Muscle layer of duodenum (tissue), 2 donors: ENCODE data around the gene EPM2AIP1.
A peak's percentile ranks its signal among the peaks of the same experiment; 100 is the strongest.

Experiments
- H3K27ac ChIP-seq: one replicate; pipeline ENCODE4 v1.7.0; 2013; ENCODE audit warnings: mild to moderate bottlenecking, low read length
- H3K27me3 ChIP-seq: one replicate; pipeline ENCODE4 v1.7.0; 2013; ENCODE audit warnings: low read depth, mild to moderate bottlenecking, control low read depth, low read length
- H3K36me3 ChIP-seq, 2 donors: one replicate each; pipeline ENCODE4 v1.7.0; 2013; ENCODE audit warnings: low read length in 2 of 2, control low read depth in 1 of 2, mild to moderate bottlenecking in 1 of 2; ENCODE audit not compliant: insufficient read depth in 2 of 2, control insufficient read depth in 1 of 2
- H3K4me1 ChIP-seq, 2 donors: one replicate each; pipeline ENCODE4 v1.7.0; 2013; ENCODE audit warnings: low read length in 2 of 2, mild to moderate bottlenecking in 2 of 2, control low read depth in 1 of 2, moderate library complexity in 1 of 2; ENCODE audit not compliant: insufficient read depth in 2 of 2, control insufficient read depth in 1 of 2
- H3K4me3 ChIP-seq, 2 donors: one replicate each; pipeline ENCODE4 v1.7.0; 2013; ENCODE audit warnings: low read length in 2 of 2, low read depth in 1 of 2, mild to moderate bottlenecking in 1 of 2
- H3K9me3 ChIP-seq, 2 donors: one replicate each; pipeline ENCODE4 v1.7.0; 2013; ENCODE audit warnings: low read length in 2 of 2, control low read depth in 1 of 2, mild to moderate bottlenecking in 1 of 2; ENCODE audit not compliant: control insufficient read depth in 1 of 2
- donor health status: healthy.

EPM2AIP1 gene

GRCh38 chr3:36944641-36945270 lies 48.2 kb downstream of the EPM2AIP1 start, which contains the start of gene TRANK1:
Gene TRANK1 (minus strand): TSS chr3:36945054. CDS start chr3:36944809, 245 bp downstream.
- Histone ChIP-seq H3K36me3 (no peaks in the 10 kb centered on the region), H3K27ac (peak within 1 kb of the TSS; percentile 45), H3K9me3 (peaks cover 0 to 6% of the 10 kb centered on the region in 2 donors), H3K4me1 (peaks cover 5 to 9% of the 10 kb centered on the region in 2 donors), H3K4me3 (peak within 1 kb of the TSS; percentile 74 to 86), H3K27me3 (no peaks in the 10 kb centered on the region)

- H3K4me1 ChIP-seq, result peaks cover 5 to 9% of the 10 kb centered on the region in 2 donors
- H3K4me3 ChIP-seq, result peak overlapping the region; percentile 74 to 86
These were observed 48.8 kb downstream of the EPM2AIP1 start for GRCh38 chr3:36944012-36944640.

GRCh38 chr3:36943601-36944000 lies 49.3 kb downstream of the EPM2AIP1 start:
- peak overlapping the region; percentile 45 for H3K27ac ChIP-seq
- peaks cover 5 to 9% of the 10 kb centered on the region in 2 donors for H3K4me1 ChIP-seq
- peak overlapping the region; percentile 74 to 86 for H3K4me3 ChIP-seq
- H3K36me3 ChIP-seq, result no peaks in the 10 kb centered on the region
- H3K9me3 ChIP-seq, result peaks cover 0 to 6% of the 10 kb centered on the region in 2 donors
- no peaks in the 10 kb centered on the region for H3K27me3 ChIP-seq

More at GRCh38 chr3:36944012-36944640, 48.8 kb downstream of the EPM2AIP1 start:
- Histone ChIP-seq H3K27ac (peak overlapping the region; percentile 45), H3K36me3 (no peaks in the 10 kb centered on the region), H3K9me3 (peaks cover 0 to 6% of the 10 kb centered on the region in 2 donors), H3K27me3 (no peaks in the 10 kb centered on the region)

- Histone ChIP-seq H3K27ac (no peak overlapping the region), H3K4me1 (peaks cover 5 to 9% of the 10 kb centered on the region in 2 donors), H3K9me3 (peaks cover 0 to 1% of the 10 kb centered on the region in 2 donors), H3K36me3 (no peaks in the 10 kb centered on the region), H3K4me3 (no peak overlapping the region), H3K27me3 (no peaks in the 10 kb centered on the region)
These were observed 50.2 kb downstream of the EPM2AIP1 start for GRCh38 chr3:36942638-36943248.

- Histone ChIP-seq H3K4me3 (no peak overlapping the region), H3K27me3 (no peaks in the 10 kb centered on the region), H3K9me3 (no peaks in the 10 kb centered on the region), H3K27ac (no peak overlapping the region), H3K36me3 (no peaks in the 10 kb centered on the region), H3K4me1 (peaks cover 5 to 9% of the 10 kb centered on the region in 2 donors)
These were observed 51.3 kb downstream of the EPM2AIP1 start for GRCh38 chr3:36941658-36942057.

DNA sequence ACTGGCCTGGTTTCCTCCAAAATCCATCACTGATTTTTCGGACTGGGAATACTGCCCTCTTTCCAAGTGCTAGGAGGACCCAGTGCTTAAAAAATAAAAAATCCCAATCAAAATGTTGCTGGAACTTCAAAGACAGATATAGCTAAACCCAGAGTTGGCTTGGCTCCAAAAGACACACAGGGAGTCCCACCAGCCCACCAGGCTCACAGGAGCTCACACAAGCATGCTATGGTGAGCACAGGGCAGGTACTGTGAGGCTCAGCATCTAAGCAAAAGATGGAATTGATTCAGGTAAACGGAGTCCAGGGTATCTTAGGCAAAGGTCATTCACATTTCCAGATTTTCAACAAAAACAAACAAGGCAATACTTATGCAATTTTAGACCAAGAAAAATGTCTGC lies 51.8 kb downstream of the EPM2AIP1 start:
- H3K27ac ChIP-seq, result no peak overlapping the region

DNA sequence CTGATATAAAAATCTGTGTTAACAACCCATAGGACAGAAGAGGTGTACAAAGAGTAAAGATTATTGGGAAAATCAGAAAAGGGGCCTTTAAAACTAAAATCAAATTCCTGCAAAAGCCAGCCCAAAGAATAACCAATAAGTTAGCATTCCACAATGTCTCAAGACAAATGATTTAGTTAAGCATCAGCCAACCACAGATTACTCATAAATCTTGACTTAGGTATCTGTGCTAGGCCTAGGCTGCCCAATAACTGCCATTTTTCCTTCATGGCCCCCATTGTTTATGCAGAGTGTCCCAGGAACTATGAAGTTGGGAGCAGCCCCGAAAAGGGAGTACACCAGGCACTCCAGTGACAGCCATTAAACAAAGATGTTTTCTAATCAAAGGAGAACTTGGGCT lies 55.4 kb downstream of the EPM2AIP1 start:
- no peak overlapping the region for H3K4me3 ChIP-seq
- peaks cover 0 to 5% of the 10 kb centered on the region in 2 donors for H3K4me1 ChIP-seq
- H3K27me3 ChIP-seq, result no peaks in the 10 kb centered on the region
- H3K27ac ChIP-seq, result no peak overlapping the region
- no peaks in the 10 kb centered on the region for H3K36me3 ChIP-seq
- H3K9me3 ChIP-seq, result no peaks in the 10 kb centered on the region

More for the DNA sequence above, 51.8 kb downstream of the EPM2AIP1 start:
- H3K27me3 ChIP-seq, result no peaks in the 10 kb centered on the region
- H3K9me3 ChIP-seq, result no peaks in the 10 kb centered on the region
- peaks cover 5 to 9% of the 10 kb centered on the region in 2 donors for H3K4me1 ChIP-seq
- no peak overlapping the region for H3K4me3 ChIP-seq
- H3K36me3 ChIP-seq, result no peaks in the 10 kb centered on the region
